ENCODE data around the gene EBF4.

DNA sequence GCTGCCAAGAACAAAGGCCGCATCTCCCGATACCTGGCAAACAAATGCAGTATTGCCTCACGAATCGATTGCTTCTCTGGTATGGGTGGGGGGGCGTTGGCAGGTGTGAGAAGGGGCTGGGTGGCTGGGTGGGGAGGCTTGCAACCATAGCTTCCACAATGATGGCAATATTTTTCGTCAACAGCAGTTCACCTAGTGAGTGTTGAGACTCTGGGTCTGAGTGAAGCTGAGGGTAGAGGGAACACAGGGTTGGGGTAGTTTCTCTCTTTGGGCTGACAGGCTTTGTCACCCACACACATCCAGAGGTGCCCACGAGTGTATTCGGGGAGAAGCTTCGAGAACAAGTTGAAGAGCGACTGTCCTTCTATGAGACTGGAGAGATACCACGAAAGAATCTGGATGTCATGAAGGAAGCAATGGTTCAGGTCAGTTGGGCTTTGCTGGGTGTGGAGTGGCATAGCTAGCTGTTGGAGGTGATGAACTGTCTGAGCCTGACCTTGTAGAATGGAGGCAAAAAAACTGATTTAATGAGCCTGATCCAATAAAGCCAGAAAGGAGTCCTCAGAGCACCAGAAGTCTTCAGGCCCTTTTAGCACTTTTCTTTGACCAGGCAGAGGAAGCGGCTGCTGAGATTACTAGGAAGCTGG lies 36.0 kb upstream of the EBF4 start:
- TF ChIP-seq CTCF (conservative IDR thresholded peaks at IDR 0.05) (no peak), ZFX (IDR thresholded peaks at IDR 0.05) (no peak)

Measured in C4-2B (cell line).